Ishikawa (cell line): ENCODE measurements around the gene MAD1L1.

Experiments
- CEBPB ChIP-seq: IDR thresholded peaks from 2 replicates; pipeline ENCODE4 v1.6.1; 2012
- CREB1 ChIP-seq: IDR thresholded peaks from 2 replicates; pipeline ENCODE4 v1.6.1; 2012; ENCODE audit warnings: low read depth
- EGR1 ChIP-seq: IDR thresholded peaks from 2 replicates; pipeline ENCODE4 v1.6.1; 2012
- EP300 ChIP-seq: IDR thresholded peaks from 2 replicates; pipeline ENCODE4 v1.6.1; 2012; ENCODE audit warnings: borderline replicate concordance
- FOXM1 ChIP-seq: IDR thresholded peaks from 2 replicates; pipeline ENCODE4 v1.6.1; 2012; ENCODE audit warnings: low read depth, borderline replicate concordance
- NFIC ChIP-seq: IDR thresholded peaks from 2 replicates; pipeline ENCODE4 v1.6.1; 2012
- RAD21 ChIP-seq: IDR thresholded peaks from 2 replicates; pipeline ENCODE4 v1.6.1; 2012; ENCODE audit warnings: low read depth
- TAF1 ChIP-seq: IDR thresholded peaks from 2 replicates; pipeline ENCODE4 v1.6.1; 2012; ENCODE audit warnings: low read depth, mild to moderate bottlenecking
- TCF12 ChIP-seq: IDR thresholded peaks from 2 replicates; pipeline ENCODE4 v1.6.1; 2012; ENCODE audit warnings: low read depth
- TEAD4 ChIP-seq: IDR thresholded peaks from 2 replicates; pipeline ENCODE4 v1.6.1; 2012
- YY1 ChIP-seq: IDR thresholded peaks from 2 replicates; pipeline ENCODE4 v1.6.1; 2012; ENCODE audit warnings: low read depth
- ZBTB7A ChIP-seq: IDR thresholded peaks from 2 replicates; pipeline ENCODE4 v1.6.1; 2012; ENCODE audit warnings: low read depth
- TF ChIP-seq, protein P1 (sequence below): IDR thresholded peaks from 2 replicates; pipeline ENCODE4 v1.6.1; 2012
- TF ChIP-seq, protein P2 (sequence below): IDR thresholded peaks from 2 replicates; pipeline ENCODE4 v1.6.1; 2012
- TF ChIP-seq, protein P3 (sequence below): IDR thresholded peaks from 2 replicates; pipeline ENCODE4 v1.6.1; 2012; ENCODE audit warnings: low read depth, mild to moderate bottlenecking

Gene MAD1L1

DNA sequence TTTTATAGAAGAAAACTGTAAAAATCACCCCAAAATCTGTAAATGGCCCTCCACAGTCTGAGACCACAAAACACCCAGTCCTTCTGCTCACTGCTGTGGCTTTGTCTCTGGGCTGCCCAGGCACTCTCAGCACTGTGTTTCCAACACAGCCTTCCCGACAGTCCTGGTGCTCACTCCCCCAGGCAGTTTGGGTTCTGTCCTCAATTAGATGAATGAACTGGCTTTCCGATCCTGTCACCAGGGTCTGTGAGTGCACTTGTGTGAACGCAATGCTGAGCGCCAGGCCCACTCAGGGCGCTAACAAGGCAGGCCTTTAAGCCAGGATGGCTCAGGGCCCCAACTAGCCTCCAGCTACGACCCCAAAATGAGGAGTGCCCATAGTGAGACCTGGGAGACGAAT, 3.3 kb downstream of the MAD1L1 start:
- TF ChIP-seq TEAD4 (no peak), NFIC (no peak), CEBPB (no peak), FOXM1 (no peak), EGR1 (no peak), RAD21 (no peak), TCF12 (no peak), YY1 (no peak), TAF1 (no peak), ZBTB7A (no peak), EP300 (no peak)
- TF ChIP-seq, protein P1, sequence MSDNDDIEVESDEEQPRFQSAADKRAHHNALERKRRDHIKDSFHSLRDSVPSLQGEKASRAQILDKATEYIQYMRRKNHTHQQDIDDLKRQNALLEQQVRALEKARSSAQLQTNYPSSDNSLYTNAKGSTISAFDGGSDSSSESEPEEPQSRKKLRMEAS = no peak
- TF ChIP-seq, protein P2, sequence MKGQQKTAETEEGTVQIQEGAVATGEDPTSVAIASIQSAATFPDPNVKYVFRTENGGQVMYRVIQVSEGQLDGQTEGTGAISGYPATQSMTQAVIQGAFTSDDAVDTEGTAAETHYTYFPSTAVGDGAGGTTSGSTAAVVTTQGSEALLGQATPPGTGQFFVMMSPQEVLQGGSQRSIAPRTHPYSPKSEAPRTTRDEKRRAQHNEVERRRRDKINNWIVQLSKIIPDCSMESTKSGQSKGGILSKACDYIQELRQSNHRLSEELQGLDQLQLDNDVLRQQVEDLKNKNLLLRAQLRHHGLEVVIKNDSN = no peak
- TF ChIP-seq, protein P3, sequence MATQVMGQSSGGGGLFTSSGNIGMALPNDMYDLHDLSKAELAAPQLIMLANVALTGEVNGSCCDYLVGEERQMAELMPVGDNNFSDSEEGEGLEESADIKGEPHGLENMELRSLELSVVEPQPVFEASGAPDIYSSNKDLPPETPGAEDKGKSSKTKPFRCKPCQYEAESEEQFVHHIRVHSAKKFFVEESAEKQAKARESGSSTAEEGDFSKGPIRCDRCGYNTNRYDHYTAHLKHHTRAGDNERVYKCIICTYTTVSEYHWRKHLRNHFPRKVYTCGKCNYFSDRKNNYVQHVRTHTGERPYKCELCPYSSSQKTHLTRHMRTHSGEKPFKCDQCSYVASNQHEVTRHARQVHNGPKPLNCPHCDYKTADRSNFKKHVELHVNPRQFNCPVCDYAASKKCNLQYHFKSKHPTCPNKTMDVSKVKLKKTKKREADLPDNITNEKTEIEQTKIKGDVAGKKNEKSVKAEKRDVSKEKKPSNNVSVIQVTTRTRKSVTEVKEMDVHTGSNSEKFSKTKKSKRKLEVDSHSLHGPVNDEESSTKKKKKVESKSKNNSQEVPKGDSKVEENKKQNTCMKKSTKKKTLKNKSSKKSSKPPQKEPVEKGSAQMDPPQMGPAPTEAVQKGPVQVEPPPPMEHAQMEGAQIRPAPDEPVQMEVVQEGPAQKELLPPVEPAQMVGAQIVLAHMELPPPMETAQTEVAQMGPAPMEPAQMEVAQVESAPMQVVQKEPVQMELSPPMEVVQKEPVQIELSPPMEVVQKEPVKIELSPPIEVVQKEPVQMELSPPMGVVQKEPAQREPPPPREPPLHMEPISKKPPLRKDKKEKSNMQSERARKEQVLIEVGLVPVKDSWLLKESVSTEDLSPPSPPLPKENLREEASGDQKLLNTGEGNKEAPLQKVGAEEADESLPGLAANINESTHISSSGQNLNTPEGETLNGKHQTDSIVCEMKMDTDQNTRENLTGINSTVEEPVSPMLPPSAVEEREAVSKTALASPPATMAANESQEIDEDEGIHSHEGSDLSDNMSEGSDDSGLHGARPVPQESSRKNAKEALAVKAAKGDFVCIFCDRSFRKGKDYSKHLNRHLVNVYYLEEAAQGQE = no peak

DNA sequence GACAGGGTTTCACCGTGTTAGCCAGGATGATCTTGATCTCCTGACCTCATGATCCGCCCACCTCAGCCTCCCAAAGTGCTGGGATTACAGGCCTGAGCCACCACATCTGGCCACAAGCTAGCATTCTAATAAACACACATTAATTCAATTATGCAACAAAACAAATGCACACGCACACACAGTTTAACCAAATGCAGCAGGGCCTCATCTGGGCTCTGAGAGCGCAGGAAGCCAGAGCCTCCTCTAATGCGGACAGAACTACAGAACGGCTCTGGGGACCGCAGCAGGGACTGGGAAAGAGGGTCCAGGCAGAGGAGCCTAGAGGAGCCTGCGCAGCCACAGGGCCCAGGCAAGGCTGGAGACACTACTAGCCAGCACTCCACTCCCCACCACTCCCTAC, 3.8 kb downstream of the MAD1L1 start:
- TF ChIP-seq TAF1 (no peak), TCF12 (no peak), EGR1 (no peak), EP300 (no peak), YY1 (no peak), CREB1 (no peak), NFIC (no peak), FOXM1 (no peak), TEAD4 (no peak), ZBTB7A (no peak), CEBPB (no peak), RAD21 (no peak)
- TF ChIP-seq, protein P1 = no peak
- TF ChIP-seq, protein P3 = no peak
- TF ChIP-seq, protein P2 = no peak

DNA sequence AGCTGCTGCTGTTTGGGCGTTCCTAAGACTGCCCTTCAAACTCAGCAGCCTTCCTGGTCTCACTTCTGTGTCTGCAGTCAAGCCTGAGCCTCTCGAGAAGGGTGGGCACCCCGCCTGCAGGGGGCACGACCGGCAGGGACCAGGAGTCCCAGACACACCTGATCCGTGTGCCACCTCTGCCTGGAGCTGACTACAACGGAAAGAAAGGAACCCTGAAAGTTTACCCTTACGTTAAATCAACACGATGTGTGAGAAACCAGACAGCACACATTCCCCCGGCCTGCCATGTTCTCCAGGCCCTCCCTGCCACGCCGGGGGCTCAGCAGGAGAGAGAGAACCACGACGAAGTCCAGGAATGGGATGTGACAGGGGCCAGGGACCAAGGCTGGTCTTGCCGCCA, 5.0 kb downstream of the MAD1L1 start:
- TF ChIP-seq, protein P1 = no peak
- no peak for TF ChIP-seq TCF12
- TF ChIP-seq FOXM1 = no peak
- TF ChIP-seq, protein P2 = no peak
- TF ChIP-seq CEBPB = no peak
- no peak for TF ChIP-seq CREB1
- no peak for TF ChIP-seq YY1
- no peak for TF ChIP-seq TAF1
- TF ChIP-seq RAD21 = no peak
- TF ChIP-seq ZBTB7A = no peak
- TF ChIP-seq, protein P3 = no peak
- TF ChIP-seq EP300 = no peak

DNA sequence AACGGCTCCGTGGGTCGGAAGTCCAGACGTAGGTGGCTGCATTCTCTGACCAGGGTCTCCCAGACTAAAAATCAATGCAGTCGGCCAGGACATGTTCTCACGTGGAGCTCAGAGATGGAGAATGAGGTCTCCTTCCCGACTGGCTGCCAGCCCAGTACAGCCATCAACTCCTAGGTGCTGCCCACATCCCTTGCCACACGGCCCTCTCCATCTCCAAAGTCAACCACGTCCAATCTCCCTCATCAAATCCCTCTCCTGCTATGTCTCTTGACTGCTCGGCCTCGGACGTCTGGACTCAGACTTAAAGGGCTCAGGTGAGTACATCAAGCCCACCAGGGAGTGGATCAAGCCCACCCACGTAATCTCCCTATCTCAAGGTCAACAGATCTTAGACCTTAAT, 6.9 kb downstream of the MAD1L1 start:
- TF ChIP-seq EP300 = no peak
